Endothelial cell (in vitro differentiated cells): Measurements from ENCODE around the gene TOE1. TPM values are rescaled to one million over a fixed set of nuclear protein-coding genes. Genes with fewer than 3 reads are reported as not detected.

Experiments
- DNase-seq: peaks from one replicate; pipeline ENCODE4 v3.0.0; 2021; ENCODE audit warnings: low spot score
- H3K27ac Mint-ChIP-seq: one replicate; pipeline ENCODE4 v1.8.0; 2021; ENCODE audit warnings: mixed read lengths, inconsistent platforms; ENCODE audit not compliant: unreplicated experiment
- H3K27me3 Mint-ChIP-seq: one replicate; pipeline ENCODE4 v1.8.0; 2021; ENCODE audit warnings: mild to moderate bottlenecking, moderate library complexity, mixed read lengths, inconsistent platforms; ENCODE audit not compliant: unreplicated experiment
- H3K36me3 Mint-ChIP-seq: one replicate; pipeline ENCODE4 v1.8.0; 2021; ENCODE audit warnings: mild to moderate bottlenecking, low read depth, mixed read lengths, inconsistent platforms; ENCODE audit not compliant: unreplicated experiment
- H3K4me1 Mint-ChIP-seq: one replicate; pipeline ENCODE4 v1.8.0; 2021; ENCODE audit warnings: mild to moderate bottlenecking, mixed read lengths, inconsistent platforms; ENCODE audit not compliant: unreplicated experiment
- H3K4me3 Mint-ChIP-seq: one replicate; pipeline ENCODE4 v1.8.0; 2021; ENCODE audit warnings: mild to moderate bottlenecking, mixed read lengths, inconsistent platforms; ENCODE audit not compliant: unreplicated experiment
- H3K9me3 Mint-ChIP-seq: one replicate; pipeline ENCODE4 v1.8.0; 2021; ENCODE audit warnings: mixed read lengths, inconsistent platforms; ENCODE audit not compliant: unreplicated experiment
- CTCF ChIP-seq: fragments of 200-600 bp; sonication (generic); IDR thresholded peaks from one replicate; pipeline ENCODE4 v1.5.0; 2021; ENCODE audit warnings: antibody characterized with exemption; ENCODE audit not compliant: unreplicated experiment
- total RNA-seq: library from RNA; stranded (reverse); fragmentation: NEBNext Ultra II Directional; extraction: Animal tissue kit (Norgen Biotek cat#: 25700); gene quantifications from one replicate; pipeline ENCODE4 v1.2.1, GENCODE V29; 2021; ENCODE audit not compliant: unreplicated experiment

Gene TOE1
- total RNA-seq, 1 donor from 2014 or later, result 9.7 TPM

DNA sequence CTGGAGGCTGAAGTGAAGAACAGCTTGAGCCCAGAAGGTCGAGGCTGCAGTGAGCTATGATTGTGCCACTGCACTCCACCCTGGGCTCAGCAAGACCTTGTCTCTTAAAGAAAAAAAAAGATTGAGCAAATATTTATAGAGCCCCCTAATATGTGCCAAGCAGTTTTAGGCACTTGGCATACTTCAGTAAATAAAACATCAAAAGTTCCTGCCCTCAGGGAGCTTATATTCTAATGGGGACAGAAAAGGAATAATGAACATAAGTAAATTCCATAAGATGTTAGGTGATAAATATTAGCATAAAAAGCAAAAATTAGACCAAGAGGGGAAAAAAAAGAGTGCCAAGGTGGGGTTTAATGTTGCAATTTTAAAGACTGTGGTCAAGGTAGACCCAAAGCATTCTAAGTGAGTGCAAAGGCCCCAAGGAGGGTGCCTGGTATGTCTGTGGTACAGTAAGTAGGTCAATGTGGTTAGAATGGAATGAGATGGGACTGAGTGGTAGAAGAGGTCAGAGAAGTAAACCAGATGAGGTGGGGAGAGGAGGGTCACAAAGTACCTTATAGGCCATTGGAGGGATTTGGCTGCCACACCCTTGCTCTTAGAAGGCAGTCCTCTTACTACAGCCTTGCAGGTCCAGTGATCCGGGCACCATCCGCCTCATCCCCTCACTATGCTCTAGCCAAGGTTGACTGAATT is 2.2 kb upstream of the TOE1 start:
- peak overlapping the region; percentile 65 for H3K4me3 Mint-ChIP-seq
- TF ChIP-seq CTCF, result no peak
- H3K4me1 Mint-ChIP-seq, result peaks cover 66% of the 10 kb centered on the region
- H3K36me3 Mint-ChIP-seq, result peaks cover 6% of the 10 kb centered on the region
- H3K27me3 Mint-ChIP-seq, result peaks cover 7% of the 10 kb centered on the region
- H3K27ac Mint-ChIP-seq, result peak overlapping the region; percentile 86
- no peak for DNase-seq
- no peaks in the 10 kb centered on the region for H3K9me3 Mint-ChIP-seq

GRCh38 chr1:45340816-45341466 is 971 bp downstream of the TOE1 start:
- Mint-ChIP-seq H3K4me1 (peaks cover 57% of the 10 kb centered on the region), H3K9me3 (no peaks in the 10 kb centered on the region), H3K27me3 (peaks cover 7% of the 10 kb centered on the region), H3K36me3 (peaks cover 22% of the 10 kb centered on the region), H3K4me3 (peak overlapping the region; percentile 100), H3K27ac (peak overlapping the region; percentile 96)
- no peak for DNase-seq
- TF ChIP-seq CTCF, result no peak

GRCh38 chr1:45344499-45344898 is 4.5 kb downstream of the TOE1 start:
- no peak overlapping the region for H3K27ac Mint-ChIP-seq
- H3K27me3 Mint-ChIP-seq, result peaks cover 3% of the 10 kb centered on the region
- H3K9me3 Mint-ChIP-seq, result no peaks in the 10 kb centered on the region
- H3K4me1 Mint-ChIP-seq, result peaks cover 31% of the 10 kb centered on the region
- H3K4me3 Mint-ChIP-seq, result no peak overlapping the region
- TF ChIP-seq CTCF, result no peak
- no peak for DNase-seq
- H3K36me3 Mint-ChIP-seq, result peaks cover 34% of the 10 kb centered on the region

DNA sequence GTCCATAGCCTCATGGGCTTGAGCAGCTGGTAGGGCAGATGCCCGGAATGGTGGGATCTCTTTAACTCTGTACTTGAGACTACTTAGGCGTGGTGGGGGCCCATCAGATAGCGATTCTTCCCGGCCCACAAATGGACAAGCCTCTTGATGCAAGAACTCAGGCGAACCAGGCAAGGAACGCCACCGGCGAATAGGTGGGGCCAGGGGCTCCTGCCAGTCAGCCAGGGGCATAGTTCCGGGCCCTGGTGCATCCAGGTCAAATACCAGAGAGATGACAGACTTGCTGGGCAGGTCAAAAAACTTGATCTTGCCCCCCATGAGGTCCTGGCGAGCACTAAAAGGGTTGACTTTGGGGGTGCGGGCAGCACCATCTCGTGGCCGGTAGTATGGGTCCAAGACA is 5.0 kb downstream of the TOE1 start:
- Mint-ChIP-seq H3K27me3 (peaks cover 3% of the 10 kb centered on the region), H3K36me3 (peaks cover 34% of the 10 kb centered on the region), H3K4me3 (peak overlapping the region; percentile 34)

More for the DNA sequence above, 5.0 kb downstream of the TOE1 start:
- peaks cover 29% of the 10 kb centered on the region for H3K4me1 Mint-ChIP-seq
- H3K27ac Mint-ChIP-seq, result peak overlapping the region; percentile 39
- H3K9me3 Mint-ChIP-seq, result no peaks in the 10 kb centered on the region
- DNase-seq, result no peak
- no peak for TF ChIP-seq CTCF
